ENCODE results near the gene KCNJ8. TPM values are rescaled to one million over a fixed set of nuclear protein-coding genes. Genes with fewer than 3 reads are reported as not detected.

KCNJ8 gene
- polyA plus RNA-seq, 2 donors: 0.49 to 2.8 TPM

- H3K4me1 ChIP-seq (ENCODE audit: control insufficient read depth in 2 of 2, insufficient read depth in 2 of 2, low read length in 1 of 2): no peaks in the 10 kb centered on the region
- no peaks in the 10 kb centered on the region for H3K27me3 ChIP-seq (ENCODE audit: control insufficient read depth in 1 of 2, insufficient read depth in 2 of 2, low read length in 2 of 2)
- no peaks in the 10 kb centered on the region for H3K36me3 ChIP-seq (ENCODE audit: control insufficient read depth in 2 of 2, insufficient read depth in 2 of 2, low read length in 1 of 2)
- 71 to 75% methylated on average over 3 of the region's 3 CpGs for WGBS, 2 donors
- H3K27ac ChIP-seq (ENCODE audit: low read depth in 2 of 2, low read length in 1 of 2): no peak overlapping the region
- H3K4me3 ChIP-seq (ENCODE audit: low read depth in 1 of 2, low read length in 2 of 2): no peak overlapping the region
- no peaks in the 10 kb centered on the region for H3K9me3 ChIP-seq (ENCODE audit: control insufficient read depth in 2 of 2, insufficient read depth in 1 of 2, low read depth in 1 of 2, low read length in 1 of 2)
Observed at GRCh38 chr12:21731144-21731543, 43.4 kb downstream of the KCNJ8 start.

- no peak overlapping the region for H3K27ac ChIP-seq (ENCODE audit: low read depth in 2 of 2, low read length in 1 of 2)
- no peaks in the 10 kb centered on the region for H3K27me3 ChIP-seq (ENCODE audit: control insufficient read depth in 1 of 2, insufficient read depth in 2 of 2, low read length in 2 of 2)
- no peak overlapping the region for H3K4me3 ChIP-seq (ENCODE audit: low read depth in 1 of 2, low read length in 2 of 2)
- WGBS, 2 donors: 48 to 58% methylated on average over 5 of the region's 5 CpGs
- H3K36me3 ChIP-seq (ENCODE audit: control insufficient read depth in 2 of 2, insufficient read depth in 2 of 2, low read length in 1 of 2): no peaks in the 10 kb centered on the region
- H3K9me3 ChIP-seq (ENCODE audit: control insufficient read depth in 2 of 2, insufficient read depth in 1 of 2, low read depth in 1 of 2, low read length in 1 of 2): no peaks in the 10 kb centered on the region
- no peaks in the 10 kb centered on the region for H3K4me1 ChIP-seq (ENCODE audit: control insufficient read depth in 2 of 2, insufficient read depth in 2 of 2, low read length in 1 of 2)
Observed at GRCh38 chr12:21725731-21726130, 48.8 kb downstream of the KCNJ8 start.

GRCh38 chr12:21718944-21719650, 55.4 kb downstream of the KCNJ8 start:
- Histone ChIP-seq H3K36me3 (ENCODE audit: control insufficient read depth in 2 of 2, insufficient read depth in 2 of 2, low read length in 1 of 2) (no peaks in the 10 kb centered on the region), H3K27ac (ENCODE audit: low read depth in 2 of 2, low read length in 1 of 2) (no peak overlapping the region)

GRCh38 chr12:21718403-21718802, 56.1 kb downstream of the KCNJ8 start:
- Histone ChIP-seq H3K27ac (ENCODE audit: low read depth in 2 of 2, low read length in 1 of 2) (no peak overlapping the region), H3K36me3 (ENCODE audit: control insufficient read depth in 2 of 2, insufficient read depth in 2 of 2, low read length in 1 of 2) (no peaks in the 10 kb centered on the region), H3K4me1 (ENCODE audit: control insufficient read depth in 2 of 2, insufficient read depth in 2 of 2, low read length in 1 of 2) (no peaks in the 10 kb centered on the region), H3K9me3 (ENCODE audit: control insufficient read depth in 2 of 2, insufficient read depth in 1 of 2, low read depth in 1 of 2, low read length in 1 of 2) (no peaks in the 10 kb centered on the region), H3K27me3 (ENCODE audit: control insufficient read depth in 1 of 2, insufficient read depth in 2 of 2, low read length in 2 of 2) (no peaks in the 10 kb centered on the region), H3K4me3 (ENCODE audit: low read depth in 1 of 2, low read length in 2 of 2) (no peak overlapping the region)
- 59 to 65% methylated on average over 1 of the region's 1 CpG for WGBS, 2 donors

More at GRCh38 chr12:21718944-21719650, 55.4 kb downstream of the KCNJ8 start:
- Histone ChIP-seq H3K27me3 (ENCODE audit: control insufficient read depth in 1 of 2, insufficient read depth in 2 of 2, low read length in 2 of 2) (no peaks in the 10 kb centered on the region), H3K4me3 (ENCODE audit: low read depth in 1 of 2, low read length in 2 of 2) (no peak overlapping the region), H3K9me3 (ENCODE audit: control insufficient read depth in 2 of 2, insufficient read depth in 1 of 2, low read depth in 1 of 2, low read length in 1 of 2) (no peaks in the 10 kb centered on the region), H3K4me1 (ENCODE audit: control insufficient read depth in 2 of 2, insufficient read depth in 2 of 2, low read length in 1 of 2) (no peaks in the 10 kb centered on the region)
- WGBS, 2 donors: 71 to 74% methylated on average over 3 of the region's 3 CpGs

- no peaks in the 10 kb centered on the region for H3K9me3 ChIP-seq (ENCODE audit: control insufficient read depth in 2 of 2, insufficient read depth in 1 of 2, low read depth in 1 of 2, low read length in 1 of 2)
- H3K27me3 ChIP-seq (ENCODE audit: control insufficient read depth in 1 of 2, insufficient read depth in 2 of 2, low read length in 2 of 2): no peaks in the 10 kb centered on the region
- H3K36me3 ChIP-seq (ENCODE audit: control insufficient read depth in 2 of 2, insufficient read depth in 2 of 2, low read length in 1 of 2): no peaks in the 10 kb centered on the region
- no peaks in the 10 kb centered on the region for H3K4me1 ChIP-seq (ENCODE audit: control insufficient read depth in 2 of 2, insufficient read depth in 2 of 2, low read length in 1 of 2)
- no peak overlapping the region for H3K27ac ChIP-seq (ENCODE audit: low read depth in 2 of 2, low read length in 1 of 2)
- 71 to 79% methylated on average over 5 of the region's 5 CpGs for WGBS, 2 donors
- H3K4me3 ChIP-seq (ENCODE audit: low read depth in 1 of 2, low read length in 2 of 2): no peak overlapping the region
Observed at GRCh38 chr12:21717767-21718166, 56.7 kb downstream of the KCNJ8 start.

- H3K27ac ChIP-seq (ENCODE audit: low read depth in 2 of 2, low read length in 1 of 2): no peak overlapping the region
- no peak overlapping the region for H3K4me3 ChIP-seq (ENCODE audit: low read depth in 1 of 2, low read length in 2 of 2)
- 51 to 52% methylated on average over 2 of the region's 2 CpGs for WGBS, 2 donors
- H3K9me3 ChIP-seq (ENCODE audit: control insufficient read depth in 2 of 2, insufficient read depth in 1 of 2, low read depth in 1 of 2, low read length in 1 of 2): no peaks in the 10 kb centered on the region
- no peaks in the 10 kb centered on the region for H3K27me3 ChIP-seq (ENCODE audit: control insufficient read depth in 1 of 2, insufficient read depth in 2 of 2, low read length in 2 of 2)
- no peaks in the 10 kb centered on the region for H3K36me3 ChIP-seq (ENCODE audit: control insufficient read depth in 2 of 2, insufficient read depth in 2 of 2, low read length in 1 of 2)
- no peaks in the 10 kb centered on the region for H3K4me1 ChIP-seq (ENCODE audit: control insufficient read depth in 2 of 2, insufficient read depth in 2 of 2, low read length in 1 of 2)
Observed at GRCh38 chr12:21715386-21715785, 59.1 kb downstream of the KCNJ8 start.

Other genes with a start within 250 kb of the KCNJ8 start
- under 1 TPM in 1 of 2 donors, not detected in 1; 0.02 TPM for gene SPX, start 248.4 kb downstream of the KCNJ8 start, polyA plus RNA-seq
- gene GYS2, start 169.9 kb downstream of the KCNJ8 start, polyA plus RNA-seq: 10 to 100 TPM in 1 of 2 donors, 1 to 10 TPM in 1; 4.7 to 12.2 TPM
- 100 to 1,000 TPM in 1 of 2 donors, 10 to 100 TPM in 1; 92.1 to 193 TPM for gene LDHB, start 116.9 kb downstream of the KCNJ8 start, polyA plus RNA-seq
- 1 to 10 TPM in 1 of 2 donors, under 1 TPM in 1; 0.61 to 1.6 TPM for gene ABCC9, start 166.7 kb upstream of the KCNJ8 start, polyA plus RNA-seq